OCI-LY7 (cell line): ENCODE data around the gene AP1B1.

Source experiments
- CTCF ChIP-seq: fragments of 200-600 bp; sonication (generic); conservative IDR thresholded peaks from 2 replicates; pipeline ENCODE4 v1.5.1; 2014; ENCODE audit warnings: mild to moderate bottlenecking, antibody characterized with exemption, low read length, moderate library complexity, mixed read lengths
- EZH2phosphoT487 ChIP-seq: fragments of 200-600 bp; sonication (generic); IDR thresholded peaks from 2 replicates; pipeline ENCODE4 v1.6.1; 2018; ENCODE audit warnings: low read depth, borderline replicate concordance, mild to moderate bottlenecking, mixed run types, antibody characterized with exemption, low read length, moderate library complexity, mixed read lengths

GRCh38 chr22:29323641-29324040, 64.7 kb downstream of the AP1B1 start:
- no peak for TF ChIP-seq CTCF
- no peak for TF ChIP-seq EZH2phosphoT487
